Activated CD4-positive, alpha-beta T cell treated with anti-CD3 and anti-CD28 coated beads, Interleukin-2, amount 50 U/mL, for 16 hours (primary cell): ENCODE measurements around the gene RPS21.

Experiments
- DNase-seq: peaks from one replicate; pipeline ENCODE4 v3.0.0-alpha.2; 2020

The RPS21 gene

DNA sequence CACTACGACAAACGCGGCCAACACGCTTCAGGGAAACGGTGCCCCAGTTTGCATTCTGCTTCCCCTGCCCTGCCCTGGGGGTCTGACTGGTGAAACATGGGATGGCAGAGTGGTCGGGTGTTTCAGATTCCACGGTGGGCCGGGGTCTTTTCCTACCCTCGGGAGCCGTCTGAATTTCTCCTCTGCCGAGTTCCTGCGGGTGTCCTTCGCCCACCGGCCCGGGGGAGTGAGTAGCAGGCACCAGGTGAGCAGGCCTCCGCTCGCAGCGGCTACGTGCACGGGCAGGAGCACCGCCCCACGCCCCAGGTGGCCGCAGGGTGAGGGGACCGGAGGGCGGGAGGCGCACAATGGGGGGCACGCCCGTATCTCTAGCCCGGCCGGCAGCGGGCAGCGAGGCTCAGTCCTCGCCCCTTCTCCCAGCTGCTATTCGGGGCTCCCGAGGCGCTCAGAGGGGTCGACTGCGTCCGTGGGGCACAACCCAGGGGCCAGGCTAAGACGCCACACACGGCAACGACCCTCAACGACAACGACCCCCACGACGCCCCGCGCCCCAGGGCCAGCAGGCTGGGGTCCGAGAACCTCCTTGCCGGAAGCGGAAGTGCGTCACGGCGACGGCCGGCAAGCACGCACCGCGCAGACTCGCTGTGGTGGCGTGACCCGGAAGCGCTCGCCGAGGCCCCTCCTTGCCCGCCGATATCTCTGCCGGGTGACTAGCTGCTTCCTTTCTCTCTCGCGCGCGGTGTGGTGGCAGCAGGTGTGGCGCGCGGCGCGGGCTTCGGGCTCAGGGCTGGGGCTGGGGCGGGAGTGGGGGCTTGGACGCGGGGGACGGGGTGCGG, at the start of gene RPS21:
Gene RPS21, plus strand, starts transcription at position 721 of the 836 bp plus-strand sequence. CDS start 236 bp downstream, outside the sequence.
- peak; percentile 95 for DNase-seq

DNA sequence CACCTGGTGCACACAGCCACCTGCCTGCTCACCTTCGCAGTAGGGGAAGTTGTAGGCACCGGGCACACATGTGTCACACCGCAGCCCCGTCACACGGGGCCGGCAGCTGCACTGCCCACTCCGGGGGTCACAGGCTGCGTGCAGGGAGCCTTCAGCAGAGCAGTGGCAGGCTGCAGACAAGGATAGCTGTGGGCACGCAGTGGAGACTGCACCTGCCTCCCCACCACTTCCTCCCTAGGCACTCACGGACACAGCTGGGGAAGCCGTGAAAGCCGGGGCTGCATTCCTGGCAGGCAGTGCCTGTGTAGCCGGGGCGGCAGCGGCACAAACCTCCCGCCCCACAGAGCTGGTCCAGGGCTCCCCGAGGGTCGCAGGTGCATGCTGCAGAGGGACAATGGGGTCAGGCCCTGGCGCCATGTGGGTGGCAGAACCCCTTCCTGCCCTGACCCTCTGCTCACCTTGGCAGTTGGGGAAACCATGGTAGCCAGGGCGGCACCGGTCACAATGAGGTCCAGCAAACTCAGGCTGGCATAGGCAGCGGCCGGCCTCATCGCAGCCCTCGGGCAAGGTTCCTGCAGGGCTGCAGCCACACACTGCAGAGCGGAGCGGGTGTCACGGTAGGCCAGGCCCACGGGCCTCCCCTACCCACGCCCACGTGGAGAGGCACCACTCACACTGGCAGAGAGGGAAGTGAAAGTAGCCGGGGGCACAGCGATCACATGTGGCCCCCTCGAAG, 49.2 kb upstream of the RPS21 start:
- DNase-seq, result no peak

DNA sequence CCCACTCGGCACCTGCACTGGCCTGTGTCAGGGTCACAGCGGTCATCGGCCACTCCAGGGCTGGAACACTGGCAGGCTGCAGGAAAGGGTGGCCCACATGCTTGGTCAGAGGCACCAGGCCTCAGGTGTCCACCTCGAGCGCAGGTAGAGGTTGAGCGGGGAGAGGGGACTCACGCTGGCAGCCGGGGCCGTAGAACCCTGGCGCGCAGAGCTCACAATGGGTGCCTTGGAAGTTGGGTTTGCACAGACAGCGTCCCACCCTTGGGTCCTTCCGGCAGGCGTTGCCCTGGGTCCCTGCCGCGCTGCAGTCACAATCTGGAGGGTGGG, 48.6 kb upstream of the RPS21 start:
- no peak for DNase-seq

DNA sequence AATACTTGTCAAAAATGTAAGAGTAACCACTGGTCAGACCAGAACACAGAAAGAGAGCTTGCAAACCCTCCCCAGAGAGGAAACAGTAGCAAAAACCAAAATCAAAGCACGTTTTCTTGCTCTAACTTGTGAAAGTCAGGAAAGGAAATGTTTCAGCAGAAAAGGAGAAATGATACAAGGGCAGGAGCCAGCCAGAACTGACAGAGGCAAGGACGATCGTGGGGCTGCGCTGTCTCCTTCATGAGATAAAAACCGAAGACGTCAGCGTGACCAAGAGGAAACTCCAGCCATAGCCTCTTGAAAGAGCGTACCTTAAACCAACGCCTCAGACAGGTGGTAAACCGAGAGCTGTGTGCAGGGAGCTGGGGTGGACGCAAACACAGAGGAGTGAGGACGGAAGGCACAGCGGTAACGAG, 47.2 kb upstream of the RPS21 start:
- DNase-seq, result no peak

DNA sequence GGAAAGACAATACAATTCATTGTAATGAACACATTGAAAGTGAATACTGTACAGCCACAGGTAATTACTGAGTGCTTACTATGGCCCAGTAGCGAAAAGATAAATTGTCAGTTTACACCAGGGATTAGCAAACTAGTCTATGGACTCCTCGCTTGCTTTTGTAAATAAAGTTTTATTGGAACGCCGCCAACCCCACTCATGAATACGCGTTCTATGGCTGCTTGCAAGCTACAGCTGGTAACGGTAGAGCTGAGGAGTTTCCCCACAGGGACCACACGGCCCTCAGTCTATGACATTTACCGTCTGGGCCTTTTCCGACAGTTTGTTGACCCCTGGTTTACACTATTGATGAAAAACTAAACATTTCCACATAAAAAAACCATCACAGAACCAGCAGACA, 44.0 kb upstream of the RPS21 start:
- no peak for DNase-seq

DNA sequence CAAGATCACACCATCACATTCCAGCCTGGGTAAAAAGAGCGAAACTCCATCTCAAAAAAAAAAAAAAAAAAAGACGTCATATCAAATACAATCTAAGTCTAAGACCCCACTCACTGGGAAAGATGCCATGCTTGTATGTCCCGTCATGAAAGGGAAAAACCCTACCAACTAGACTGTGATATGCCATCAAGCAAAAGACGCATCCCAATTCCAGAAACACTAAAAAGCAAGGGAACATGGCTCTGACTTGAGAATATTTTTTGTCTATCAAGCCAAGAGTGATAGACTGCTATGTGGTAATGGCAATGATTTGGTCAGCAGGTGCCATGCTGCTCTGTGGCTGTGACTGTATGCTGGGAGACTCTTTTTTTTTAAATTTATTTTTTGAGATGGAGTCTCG, 42.8 kb upstream of the RPS21 start:
- no peak for DNase-seq

DNA sequence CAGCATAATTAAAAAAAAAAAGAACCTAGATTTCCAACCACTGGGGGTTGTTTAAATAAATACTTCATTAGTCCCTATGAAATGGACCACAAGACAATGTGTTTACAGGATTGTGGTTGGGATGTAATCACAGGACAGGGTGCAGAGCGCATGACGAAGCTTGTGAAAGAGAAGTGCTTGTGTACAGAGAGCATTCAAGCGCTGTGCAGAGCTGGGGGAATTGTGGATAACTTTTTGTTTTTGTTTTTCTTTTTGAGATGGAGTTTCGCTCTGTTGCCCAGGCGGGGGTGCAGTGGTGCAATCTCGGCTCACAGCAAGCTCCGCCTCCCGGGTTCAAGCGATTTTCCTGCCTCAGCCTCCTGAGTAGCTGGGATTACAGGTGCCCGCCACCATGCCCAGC, 42.1 kb upstream of the RPS21 start:
- DNase-seq, result no peak

DNA sequence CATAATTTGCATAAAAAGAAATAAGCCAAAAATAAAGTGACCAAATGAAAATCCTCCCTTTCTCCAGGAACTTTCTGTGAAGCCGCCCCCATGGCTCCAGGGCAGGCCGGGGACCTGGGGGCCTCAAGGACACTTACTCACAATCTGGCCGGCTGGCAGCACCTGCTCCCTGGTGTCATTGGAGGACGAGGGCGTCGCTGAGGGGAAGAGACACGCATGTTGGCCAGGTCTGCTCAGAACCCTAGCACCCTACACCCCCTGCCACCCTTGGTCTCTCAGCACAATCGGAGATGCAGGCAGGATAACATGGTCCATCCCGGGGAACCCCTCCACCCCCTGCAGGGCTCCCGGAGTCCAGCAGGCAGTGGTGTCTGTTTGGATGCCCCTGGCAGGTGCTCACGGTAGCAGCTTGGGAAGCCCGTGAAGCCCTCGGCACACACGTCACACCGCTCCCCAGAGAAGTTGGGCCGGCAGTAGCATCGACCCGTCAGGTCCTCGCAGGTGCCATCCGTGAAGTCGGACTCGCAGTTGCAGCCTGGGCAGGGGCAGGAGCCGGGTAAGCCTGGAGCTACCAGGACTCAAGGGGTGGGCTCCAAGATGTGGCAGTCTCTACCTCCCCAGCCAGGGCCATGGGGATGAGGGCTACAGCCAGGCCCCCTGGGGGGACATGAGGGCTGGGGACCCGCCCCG, 41.1 kb upstream of the RPS21 start:
- no peak for DNase-seq

DNA sequence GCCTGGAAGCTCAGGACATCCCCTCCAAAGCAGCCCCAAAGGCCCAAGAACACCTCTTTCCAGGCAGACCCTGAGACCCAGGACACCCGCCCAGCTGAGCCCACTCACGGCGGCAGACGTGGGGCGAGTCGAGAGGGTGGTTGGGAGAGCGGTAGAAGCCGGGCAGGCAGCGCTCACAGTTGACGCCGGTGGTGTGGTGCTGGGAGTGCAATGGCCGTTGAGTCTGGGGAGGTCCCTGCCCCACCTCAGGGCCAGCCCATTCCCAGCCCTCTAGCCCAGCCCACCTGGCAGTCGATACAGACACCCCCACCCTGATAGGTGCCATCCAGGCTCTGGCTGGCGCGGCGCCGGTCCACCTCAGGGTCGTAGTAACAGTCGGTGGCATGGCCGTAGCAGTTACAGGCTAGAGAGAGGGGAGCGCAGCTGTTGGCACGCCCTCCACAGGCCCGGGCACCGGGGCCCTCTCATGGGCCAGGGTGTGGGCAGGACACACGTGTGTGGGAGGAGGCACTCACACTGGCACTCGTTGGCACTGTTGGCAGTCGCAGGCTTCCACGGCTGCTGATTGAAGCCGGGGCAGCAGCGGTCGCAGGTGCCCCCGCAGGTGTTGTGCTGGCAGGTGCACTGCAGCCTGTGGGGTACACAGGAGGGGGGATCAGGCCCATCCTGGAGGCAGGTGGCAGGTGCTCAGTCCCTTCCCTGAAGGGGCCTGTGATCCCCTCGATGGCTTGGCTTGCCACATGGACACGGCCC, 40.3 kb upstream of the RPS21 start:
- no peak for DNase-seq

DNA sequence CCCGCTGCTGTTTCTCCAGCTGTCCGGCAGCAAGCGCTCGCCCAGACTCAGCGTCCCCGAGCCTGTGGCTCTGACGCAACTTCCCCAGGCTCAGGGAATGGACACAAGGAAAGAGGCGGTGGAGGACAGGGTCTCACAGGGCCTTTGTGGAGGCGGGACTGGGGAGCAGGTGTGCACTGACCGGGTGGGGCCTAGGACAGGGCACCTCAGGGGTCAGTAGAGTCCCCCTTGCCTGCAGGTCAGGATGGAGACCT, 39.8 kb upstream of the RPS21 start:
- DNase-seq, result no peak

DNA sequence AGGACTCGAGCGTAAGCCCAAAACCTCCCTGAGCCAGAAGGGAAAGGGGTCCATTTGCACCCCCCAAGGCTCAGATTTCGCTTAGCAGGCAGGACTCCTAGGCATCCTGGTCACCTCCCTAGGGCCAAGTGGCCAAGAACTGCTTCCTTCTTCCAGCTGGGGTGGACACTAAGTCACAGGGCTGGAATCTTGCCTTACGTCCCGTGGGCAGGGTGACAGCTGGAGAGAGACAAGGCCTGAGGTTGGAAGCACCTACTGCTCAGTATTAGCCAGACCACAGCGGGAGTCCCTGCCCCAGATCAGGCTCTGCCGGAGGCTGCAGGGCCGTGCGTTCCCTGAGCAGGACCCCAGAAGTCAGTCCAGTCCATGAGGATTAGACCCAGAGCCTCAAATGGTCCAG, 39.5 kb upstream of the RPS21 start:
- DNase-seq, result no peak

DNA sequence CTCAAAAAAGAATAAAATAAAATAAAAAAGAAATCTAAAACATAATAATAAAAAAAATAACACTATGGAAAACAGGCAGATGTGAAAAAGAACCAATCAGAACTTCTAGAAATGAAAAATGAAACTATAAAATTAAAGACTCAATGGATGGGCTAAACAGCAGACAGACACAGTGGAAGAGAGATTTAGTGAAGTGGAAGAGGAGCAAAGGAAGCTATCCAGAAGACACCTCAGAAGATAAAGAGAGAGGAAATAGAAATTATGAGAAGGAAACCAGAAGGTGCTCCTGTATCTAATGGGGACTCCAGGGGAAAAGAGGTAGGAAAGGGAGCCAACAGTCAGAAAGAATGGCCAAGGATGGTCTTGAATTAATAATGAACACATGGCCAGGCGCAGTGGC, 38.3 kb upstream of the RPS21 start:
- DNase-seq, result no peak

DNA sequence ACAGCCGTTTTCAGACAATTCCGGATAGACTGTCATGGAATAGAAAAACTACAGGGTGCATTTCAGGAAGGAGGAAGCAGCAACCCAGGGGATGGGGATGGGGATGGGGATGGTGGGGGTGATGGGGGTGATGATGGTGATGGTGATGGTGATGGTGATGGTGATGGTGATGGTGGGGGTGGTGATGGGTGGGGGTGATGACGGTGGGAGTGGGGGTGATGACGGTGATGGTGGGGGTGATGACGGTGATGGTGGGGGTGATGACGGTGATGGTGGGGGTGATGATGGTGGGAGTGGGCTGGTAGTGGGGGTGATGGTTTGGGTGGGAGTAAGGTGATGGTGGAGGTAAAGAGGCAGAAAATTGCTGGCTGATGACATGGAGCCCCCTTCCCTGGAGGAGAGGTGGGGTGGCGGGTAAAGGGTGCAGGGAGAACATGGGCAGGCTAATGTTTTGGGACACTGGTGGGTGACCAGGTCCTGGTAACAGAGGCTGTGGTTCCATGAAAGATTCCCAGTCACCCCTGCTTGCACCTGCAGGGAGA, 37.3 kb upstream of the RPS21 start:
- no peak for DNase-seq

DNA sequence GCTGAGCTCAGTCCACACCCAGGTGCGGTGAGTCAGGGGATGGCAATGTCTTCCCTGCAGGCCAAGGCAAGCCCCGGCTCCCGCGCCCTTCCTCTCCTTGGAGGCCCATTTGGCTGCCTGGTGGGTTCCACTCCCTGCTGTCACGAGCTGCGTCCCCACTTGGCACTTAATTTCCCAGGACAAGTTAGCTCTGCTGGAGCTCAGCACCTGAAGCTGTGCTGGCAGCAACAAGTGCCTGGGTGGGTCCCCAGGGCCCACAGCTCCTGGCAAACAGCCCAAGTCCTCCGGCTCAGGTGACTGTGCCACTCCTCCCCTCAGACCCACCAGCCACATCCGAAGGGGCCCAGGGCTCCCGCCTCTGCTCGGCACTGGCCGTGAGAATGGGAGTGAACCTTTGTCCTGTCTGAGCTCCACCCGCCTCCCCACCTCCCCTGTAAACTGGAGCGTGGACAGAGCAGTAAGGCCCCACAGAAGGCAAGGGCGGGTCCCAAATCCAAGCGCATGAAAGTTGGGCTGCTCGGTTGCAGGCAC, 36.7 kb upstream of the RPS21 start:
- DNase-seq, result no peak

DNA sequence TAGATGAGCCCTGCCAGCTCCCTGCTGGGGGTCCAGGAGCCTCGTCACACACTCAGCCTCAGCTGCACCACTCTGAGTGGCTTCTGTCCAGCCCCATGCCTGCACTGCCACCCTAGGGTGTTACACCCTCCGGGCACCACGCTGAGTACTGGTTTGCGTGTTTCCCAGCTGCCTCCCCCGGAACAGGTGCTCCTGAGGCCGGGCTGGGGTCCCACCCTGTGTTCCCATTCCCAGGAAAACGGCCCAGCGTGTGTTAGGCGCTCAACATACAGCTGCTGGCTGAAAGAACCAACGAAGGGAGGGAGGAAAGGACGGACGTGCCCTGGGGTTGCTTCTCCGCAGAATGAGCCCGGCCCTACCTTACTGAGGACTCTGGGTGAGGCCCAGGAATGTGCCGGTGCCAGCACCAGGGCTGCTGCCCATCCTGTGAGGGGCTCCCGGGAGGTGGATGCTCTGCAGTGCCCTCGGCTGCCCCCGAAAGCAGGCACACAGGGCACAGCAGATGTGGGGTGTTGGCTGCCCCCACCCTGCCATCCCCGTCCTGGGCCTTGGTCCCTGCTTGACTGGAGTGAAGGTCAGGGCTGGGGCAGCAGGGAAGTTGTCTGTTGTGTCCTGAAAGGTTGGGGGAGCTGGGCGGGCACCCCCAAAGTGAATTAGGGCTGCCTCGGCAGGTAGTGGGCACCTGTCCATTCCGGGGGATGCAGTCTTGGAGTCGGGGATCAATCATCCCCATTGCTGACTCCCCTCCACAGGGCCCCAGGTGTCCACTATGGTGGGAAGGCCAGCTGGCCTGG, 36.1 kb upstream of the RPS21 start:
- no peak for DNase-seq

DNA sequence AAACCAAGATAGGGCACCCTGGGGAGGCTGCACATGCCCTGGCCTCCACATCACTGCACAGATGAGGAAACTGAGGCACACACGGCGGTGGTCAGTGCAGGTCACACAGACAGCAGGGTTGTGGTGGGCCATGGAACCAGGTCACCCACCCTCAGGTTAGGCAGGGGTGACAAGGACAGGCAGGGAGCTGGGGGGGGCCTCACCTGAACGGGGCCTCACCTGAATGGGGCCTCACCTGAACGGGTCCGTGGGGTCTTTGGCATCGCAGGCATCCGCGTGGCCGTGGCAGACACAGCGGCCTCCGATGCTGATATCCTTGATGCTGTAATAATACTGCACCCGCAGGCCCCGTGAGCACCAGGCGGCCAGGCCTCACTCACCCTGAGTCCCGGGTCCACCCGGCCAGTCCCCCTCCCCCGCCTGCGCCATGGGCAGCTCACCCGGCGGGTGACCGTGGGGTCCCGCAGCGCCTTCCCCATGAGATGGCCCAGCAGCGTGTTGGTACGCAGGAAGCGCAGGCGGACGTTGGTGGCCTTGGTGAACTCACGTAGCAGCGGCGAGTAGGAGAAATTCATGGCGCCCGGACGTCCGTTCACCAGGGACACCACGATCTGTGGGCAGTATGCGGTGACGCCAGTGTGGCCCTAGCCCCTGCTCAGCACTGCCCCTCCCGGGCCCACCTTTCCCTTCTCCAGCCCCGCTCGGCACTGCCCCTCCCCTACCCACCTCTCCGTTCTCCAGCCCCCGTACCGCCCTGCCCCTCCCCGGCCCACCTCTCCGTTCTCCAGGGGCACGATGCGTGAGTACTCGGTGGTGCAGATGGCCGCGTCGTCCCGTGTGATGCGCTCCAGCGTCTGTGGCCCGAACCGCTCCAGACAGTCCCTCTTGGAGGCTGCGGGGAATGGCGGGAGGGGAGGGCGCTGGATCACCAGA, 35.2 kb upstream of the RPS21 start:
- no peak for DNase-seq

DNA sequence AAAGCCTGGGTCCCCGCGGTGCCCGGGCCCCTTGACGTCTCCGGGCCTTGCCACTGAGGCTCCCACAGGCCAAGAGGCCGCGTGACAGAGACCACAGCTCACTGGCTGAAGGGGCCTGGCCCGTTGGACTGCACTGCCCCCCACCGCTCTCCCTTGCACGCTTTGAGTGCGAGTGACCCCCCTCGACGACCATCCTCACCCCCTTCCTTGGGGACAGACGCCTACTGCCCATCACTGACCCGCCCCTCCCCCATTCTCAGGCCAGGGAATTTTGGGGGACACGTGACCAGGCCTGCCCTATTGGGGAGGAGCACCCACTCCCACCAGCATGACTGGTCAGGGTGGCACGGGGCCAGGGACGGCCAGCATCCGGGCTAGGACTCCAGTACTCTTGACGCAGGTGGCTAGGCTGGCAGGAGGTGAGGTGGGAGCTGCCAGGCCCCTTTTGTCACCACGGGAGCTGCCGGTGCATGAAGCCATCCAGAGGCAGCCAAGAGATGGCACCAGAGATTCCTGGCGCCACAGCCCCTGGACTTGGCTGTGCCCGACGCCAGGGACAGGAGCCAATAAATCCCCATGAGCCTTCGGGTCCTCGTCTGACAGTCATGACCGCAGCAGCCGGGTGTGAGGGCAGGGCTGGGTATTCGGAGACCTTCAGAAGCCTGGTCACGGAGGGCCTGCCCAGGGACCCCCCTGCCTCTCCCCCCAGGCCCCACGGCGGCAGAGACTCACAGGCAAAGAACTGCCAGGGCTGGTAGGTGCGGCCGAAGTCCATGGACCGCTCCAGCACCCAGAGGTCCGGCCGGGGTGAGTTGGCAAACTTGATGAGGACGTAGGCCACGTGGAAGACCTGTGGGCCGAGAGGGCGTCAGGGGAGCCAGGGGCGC, 34.3 kb upstream of the RPS21 start:
- DNase-seq, result no peak

DNA sequence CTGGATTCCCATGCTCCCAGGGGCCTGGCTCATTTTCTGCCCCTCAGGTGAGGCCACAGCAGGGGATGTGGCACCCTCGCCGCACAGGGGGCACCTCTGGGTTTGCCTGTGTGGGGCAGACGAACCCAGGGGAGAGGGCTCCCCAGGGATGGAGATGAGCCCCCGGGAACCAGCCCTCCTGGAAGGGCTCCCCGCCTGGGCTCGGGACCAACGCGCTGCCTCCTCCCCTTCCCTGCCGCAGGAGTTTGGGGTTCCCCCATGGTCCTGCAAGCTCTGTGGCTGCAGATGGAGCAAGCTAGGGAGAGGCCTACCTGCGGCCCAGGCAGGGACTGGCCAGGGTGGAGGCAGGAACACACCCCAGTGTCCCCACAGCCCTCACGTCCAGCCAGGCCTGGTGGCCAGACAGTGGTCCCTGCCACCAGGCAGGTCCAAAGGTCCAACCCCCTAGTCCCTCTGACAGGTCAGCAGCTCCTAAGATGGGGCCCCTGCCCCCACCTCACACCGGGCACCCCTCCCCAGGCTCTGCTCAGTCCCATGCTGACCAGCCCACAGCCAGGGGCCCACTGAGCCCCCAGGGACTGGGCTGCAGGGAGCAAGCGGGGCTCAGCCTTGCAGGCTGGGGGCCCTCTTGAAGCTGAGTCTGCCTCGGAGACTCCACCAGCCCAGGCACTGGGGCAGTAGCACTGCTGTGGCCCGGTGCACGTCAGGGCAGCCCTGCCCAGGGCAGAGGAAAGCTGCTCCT, 33.4 kb upstream of the RPS21 start:
- DNase-seq, result no peak
